Measurements from ENCODE around the gene SLC2A1. TPM values are rescaled to one million over a fixed set of nuclear protein-coding genes. Genes with fewer than 3 reads are reported as not detected.

The SLC2A1 gene
- total RNA-seq = 34.4 TPM

GRCh38 chr1:42958488-42959319 lies at the start of gene SLC2A1:
Gene SLC2A1, minus strand, starts transcription at chr1:42958868. Its CDS starts 217 bp downstream, at chr1:42958651.

Small RNA genes lying within 50 kb of the gene (small RNA-seq; reads per million reads assigned to genes)
- not detected for gene RNU6-880P (ENCODE audit: low replicate concordance)

Other genes with a start within 250 kb of the SLC2A1 start
- not detected for gene CLDN19, start 218.6 kb downstream of the SLC2A1 start, total RNA-seq
- gene P3H1, start 191.8 kb downstream of the SLC2A1 start, total RNA-seq = 21.9 TPM
- gene C1orf50, start 191.6 kb downstream of the SLC2A1 start, total RNA-seq = 17.2 TPM
- 0.94 TPM for gene TMEM269, start 173.9 kb downstream of the SLC2A1 start, total RNA-seq
- 3.1 TPM for gene ERMAP, start 141.7 kb downstream of the SLC2A1 start, total RNA-seq
- gene SVBP, start 141.5 kb downstream of the SLC2A1 start, total RNA-seq = 48.5 TPM
- 10.6 TPM for gene ZNF691, start 112.3 kb downstream of the SLC2A1 start, total RNA-seq
- gene EBNA1BP2, start 213.4 kb upstream of the SLC2A1 start, total RNA-seq = 50.1 TPM
- gene CFAP57, start 213.5 kb upstream of the SLC2A1 start, total RNA-seq = 1.3 TPM

All from parietal lobe (tissue), 2 donors.